Measurements from ENCODE around the gene IRF3.
"Not testable (repeated sequence)": the region's sequence is repeated elsewhere in the genome, so short reads cannot be mapped to it uniquely, and the experiment has no call there.

The IRF3 gene

GRCh38 chr19:49624967-49625910 lies 40.4 kb downstream of the IRF3 start:
- TF ChIP-seq ZFX (IDR thresholded peaks at IDR 0.05; ENCODE audit: borderline replicate concordance) = no peak
- TF ChIP-seq CTCF (IDR thresholded peaks at IDR 0.05) = no peak
- no peak overlapping the region for H3K27ac ChIP-seq

GRCh38 chr19:49617860-49618259 lies 47.8 kb downstream of the IRF3 start:
- H3K27ac ChIP-seq = not testable (repeated sequence)

GRCh38 chr19:49616945-49617344 lies 48.7 kb downstream of the IRF3 start:
- TF ChIP-seq CTCF (IDR thresholded peaks at IDR 0.05) (no peak), ZFX (IDR thresholded peaks at IDR 0.05; ENCODE audit: borderline replicate concordance) (no peak)
- H3K27ac ChIP-seq = no peak overlapping the region

- H3K27ac ChIP-seq = no peak overlapping the region
- TF ChIP-seq ZFX (IDR thresholded peaks at IDR 0.05; ENCODE audit: borderline replicate concordance) = no peak
- no peak for TF ChIP-seq CTCF (IDR thresholded peaks at IDR 0.05)
These were observed 49.1 kb downstream of the IRF3 start for GRCh38 chr19:49616532-49616931.

- no peak overlapping the region for H3K27ac ChIP-seq
- TF ChIP-seq CTCF (IDR thresholded peaks at IDR 0.05) = no peak
- TF ChIP-seq ZFX (IDR thresholded peaks at IDR 0.05; ENCODE audit: borderline replicate concordance) = no peak
These were observed 49.8 kb downstream of the IRF3 start for GRCh38 chr19:49615861-49616260.

- H3K27ac ChIP-seq = no peak overlapping the region
These were observed 51.4 kb downstream of the IRF3 start for GRCh38 chr19:49614096-49614833.

GRCh38 chr19:49613374-49613773 lies 52.3 kb downstream of the IRF3 start:
- TF ChIP-seq CTCF (IDR thresholded peaks at IDR 0.05) = no peak
- TF ChIP-seq ZFX (IDR thresholded peaks at IDR 0.05; ENCODE audit: borderline replicate concordance) = no peak

More at GRCh38 chr19:49614096-49614833, 51.4 kb downstream of the IRF3 start:
- TF ChIP-seq CTCF (IDR thresholded peaks at IDR 0.05) (no peak), ZFX (IDR thresholded peaks at IDR 0.05; ENCODE audit: borderline replicate concordance) (no peak)

More at GRCh38 chr19:49613374-49613773, 52.3 kb downstream of the IRF3 start:
- H3K27ac ChIP-seq = no peak overlapping the region
